ENCODE results near the gene TAS1R1. TPM values are rescaled to one million over a fixed set of nuclear protein-coding genes. Genes with fewer than 3 reads are reported as not detected.

The TAS1R1 gene
- total RNA-seq, 1 experiment from 2014 or later = not detected

DNA sequence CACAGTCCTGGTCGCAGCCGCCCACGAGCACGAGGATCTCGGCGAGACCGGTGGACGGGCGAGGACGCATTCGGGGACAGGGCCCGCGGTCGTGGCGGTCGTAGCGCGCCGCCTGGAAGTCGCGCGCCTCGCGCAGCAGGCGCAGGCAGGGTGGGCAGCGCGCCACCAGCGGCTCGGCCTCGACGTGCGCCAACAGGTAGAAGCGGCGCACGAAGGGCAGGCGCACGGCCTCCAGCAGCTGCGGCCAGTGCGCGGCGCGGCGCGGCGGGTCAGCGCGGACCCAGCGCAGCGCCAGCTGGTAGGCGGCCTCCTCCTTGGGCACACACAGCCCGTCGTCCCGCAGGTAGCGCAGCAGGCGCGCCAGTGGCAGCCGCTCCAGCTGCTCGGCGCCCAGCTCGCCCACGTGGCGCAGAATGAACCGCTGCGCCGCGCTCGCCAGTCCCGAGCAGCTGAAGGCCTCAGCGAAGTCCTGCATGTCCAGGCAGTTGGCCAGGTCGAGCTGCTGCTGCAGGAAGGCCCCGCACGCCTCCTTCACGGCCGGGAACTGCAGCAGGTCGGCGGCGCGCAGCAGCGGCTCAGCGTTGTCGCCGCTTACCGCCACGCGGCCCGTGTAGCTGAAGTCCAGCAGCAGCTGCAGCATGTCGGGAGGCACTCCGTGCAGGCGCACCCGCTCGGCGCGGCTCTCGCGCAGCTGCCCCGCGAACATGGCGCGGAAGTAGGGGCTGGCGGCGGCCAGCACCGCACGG is 47.0 kb downstream of the TAS1R1 start:
- in situ Hi-C loops (cut with HindIII; ENCODE audit: low pct_unique_long_range_greater_than_20kb, low sequenced_read_pairs) (no loop called here), intact Hi-C loops (cut with micrococcal nuclease; ENCODE audit: unreplicated experiment) (no loop called here)
- no peaks in the 10 kb centered on the region; the same call in 1 of the 2 replicates for H3K36me3 ChIP-seq (ENCODE audit: control insufficient read depth, insufficient read depth, low read length)
- ChIA-PET CTCF (no interaction called here), POLR2A (interaction anchor here (0.6 to 0.7 kb wide), 2 partner anchors 22 to 159 kb away, joined by 3 to 6 read pairs; no protein-coding TSS in a partner anchor)
- no TSS peak for BruUV-seq (replicated peaks)
- DNase-seq (ENCODE audit: low read depth, low spot score) (no peak), ATAC-seq (peak; percentile 66)
- TF ChIP-seq, protein P1, sequence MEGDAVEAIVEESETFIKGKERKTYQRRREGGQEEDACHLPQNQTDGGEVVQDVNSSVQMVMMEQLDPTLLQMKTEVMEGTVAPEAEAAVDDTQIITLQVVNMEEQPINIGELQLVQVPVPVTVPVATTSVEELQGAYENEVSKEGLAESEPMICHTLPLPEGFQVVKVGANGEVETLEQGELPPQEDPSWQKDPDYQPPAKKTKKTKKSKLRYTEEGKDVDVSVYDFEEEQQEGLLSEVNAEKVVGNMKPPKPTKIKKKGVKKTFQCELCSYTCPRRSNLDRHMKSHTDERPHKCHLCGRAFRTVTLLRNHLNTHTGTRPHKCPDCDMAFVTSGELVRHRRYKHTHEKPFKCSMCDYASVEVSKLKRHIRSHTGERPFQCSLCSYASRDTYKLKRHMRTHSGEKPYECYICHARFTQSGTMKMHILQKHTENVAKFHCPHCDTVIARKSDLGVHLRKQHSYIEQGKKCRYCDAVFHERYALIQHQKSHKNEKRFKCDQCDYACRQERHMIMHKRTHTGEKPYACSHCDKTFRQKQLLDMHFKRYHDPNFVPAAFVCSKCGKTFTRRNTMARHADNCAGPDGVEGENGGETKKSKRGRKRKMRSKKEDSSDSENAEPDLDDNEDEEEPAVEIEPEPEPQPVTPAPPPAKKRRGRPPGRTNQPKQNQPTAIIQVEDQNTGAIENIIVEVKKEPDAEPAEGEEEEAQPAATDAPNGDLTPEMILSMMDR (IDR thresholded peaks at IDR 0.05) = no peak
- no peak for TF ChIP-seq POLR2AphosphoS5 (IDR thresholded peaks at IDR 0.05; ENCODE audit: low read depth, low read length)
- no peak; the same call in 1 of the 2 replicates for TF ChIP-seq SIN3A (IDR thresholded peaks at IDR 0.05; ENCODE audit: borderline replicate concordance, insufficient read depth, low read depth, low read length)
- TF ChIP-seq, protein P2, sequence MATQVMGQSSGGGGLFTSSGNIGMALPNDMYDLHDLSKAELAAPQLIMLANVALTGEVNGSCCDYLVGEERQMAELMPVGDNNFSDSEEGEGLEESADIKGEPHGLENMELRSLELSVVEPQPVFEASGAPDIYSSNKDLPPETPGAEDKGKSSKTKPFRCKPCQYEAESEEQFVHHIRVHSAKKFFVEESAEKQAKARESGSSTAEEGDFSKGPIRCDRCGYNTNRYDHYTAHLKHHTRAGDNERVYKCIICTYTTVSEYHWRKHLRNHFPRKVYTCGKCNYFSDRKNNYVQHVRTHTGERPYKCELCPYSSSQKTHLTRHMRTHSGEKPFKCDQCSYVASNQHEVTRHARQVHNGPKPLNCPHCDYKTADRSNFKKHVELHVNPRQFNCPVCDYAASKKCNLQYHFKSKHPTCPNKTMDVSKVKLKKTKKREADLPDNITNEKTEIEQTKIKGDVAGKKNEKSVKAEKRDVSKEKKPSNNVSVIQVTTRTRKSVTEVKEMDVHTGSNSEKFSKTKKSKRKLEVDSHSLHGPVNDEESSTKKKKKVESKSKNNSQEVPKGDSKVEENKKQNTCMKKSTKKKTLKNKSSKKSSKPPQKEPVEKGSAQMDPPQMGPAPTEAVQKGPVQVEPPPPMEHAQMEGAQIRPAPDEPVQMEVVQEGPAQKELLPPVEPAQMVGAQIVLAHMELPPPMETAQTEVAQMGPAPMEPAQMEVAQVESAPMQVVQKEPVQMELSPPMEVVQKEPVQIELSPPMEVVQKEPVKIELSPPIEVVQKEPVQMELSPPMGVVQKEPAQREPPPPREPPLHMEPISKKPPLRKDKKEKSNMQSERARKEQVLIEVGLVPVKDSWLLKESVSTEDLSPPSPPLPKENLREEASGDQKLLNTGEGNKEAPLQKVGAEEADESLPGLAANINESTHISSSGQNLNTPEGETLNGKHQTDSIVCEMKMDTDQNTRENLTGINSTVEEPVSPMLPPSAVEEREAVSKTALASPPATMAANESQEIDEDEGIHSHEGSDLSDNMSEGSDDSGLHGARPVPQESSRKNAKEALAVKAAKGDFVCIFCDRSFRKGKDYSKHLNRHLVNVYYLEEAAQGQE (IDR thresholded peaks at IDR 0.05; ENCODE audit: insufficient read depth in 1 of 2, low read depth in 2 of 2, low read length in 1 of 2) = no peak
- TF ChIP-seq TCF7L2 (IDR thresholded peaks at IDR 0.05; ENCODE audit: low read depth, low read length) = no peak; the same call in 1 of the 2 replicates
- H3K4me1 ChIP-seq (ENCODE audit: control insufficient read depth, insufficient read depth, low read length) = peaks cover 25% of the 10 kb centered on the region
- H3K9me3 ChIP-seq (ENCODE audit: control insufficient read depth, insufficient read depth, low read depth, low read length) = no peaks in the 10 kb centered on the region
- H3K27ac ChIP-seq (ENCODE audit: low read length) = peak overlapping the region; percentile 90
- peak overlapping the region; percentile 61 to 96 for H3K4me3 ChIP-seq (ENCODE audit: low read depth in 2 of 2, low read length in 2 of 2)
- H3K27me3 ChIP-seq (ENCODE audit: control insufficient read depth, insufficient read depth, low read length) = no peaks in the 10 kb centered on the region

DNA sequence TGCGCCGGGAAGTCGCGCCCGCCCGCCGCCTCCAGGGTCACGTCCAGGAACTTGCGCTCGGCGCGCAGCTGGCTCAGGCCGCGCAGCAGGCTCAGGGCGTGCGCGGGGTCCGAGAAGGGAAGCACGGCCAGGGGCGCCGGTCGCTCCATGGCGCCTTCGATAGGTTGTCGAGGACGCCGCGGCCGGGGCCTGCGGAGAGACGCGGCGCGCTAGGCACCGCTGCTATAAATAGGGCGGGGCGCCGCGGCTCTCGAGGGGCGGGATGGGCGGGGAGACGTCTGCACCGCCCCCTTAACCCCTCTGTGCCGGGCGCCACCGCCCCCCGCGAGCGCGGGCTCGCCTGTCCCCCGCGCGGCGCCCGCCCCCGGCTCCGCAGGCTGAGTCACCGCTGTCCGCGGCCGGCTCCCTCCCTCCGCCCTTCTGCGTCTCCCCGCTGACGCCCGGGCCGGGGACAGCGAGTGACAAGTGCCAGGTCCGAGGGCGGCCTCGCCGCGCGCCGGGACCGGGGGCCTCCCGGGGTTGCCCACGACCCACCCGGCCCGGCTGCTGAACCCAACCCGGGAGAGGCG is 47.6 kb downstream of the TAS1R1 start, which contains the start of gene KLHL21:
Gene KLHL21, minus strand, starts transcription at position 201 of the 569 bp plus-strand sequence. Its CDS starts 52 bp downstream, at position 149.
- Histone ChIP-seq H3K4me1 (ENCODE audit: control insufficient read depth, insufficient read depth, low read length) (peaks cover 19% of the 10 kb centered on the region), H3K9me3 (ENCODE audit: control insufficient read depth, insufficient read depth, low read depth, low read length) (no peaks in the 10 kb centered on the region), H3K4me3 (ENCODE audit: low read depth in 2 of 2, low read length in 2 of 2) (peak within 1 kb of the TSS; percentile 61 to 96), H3K27ac (ENCODE audit: low read length) (peak within 1 kb of the TSS; percentile 97), H3K36me3 (ENCODE audit: control insufficient read depth, insufficient read depth, low read length) (no peaks in the 10 kb centered on the region; the same call in 1 of the 2 replicates), H3K27me3 (ENCODE audit: control insufficient read depth, insufficient read depth, low read length) (no peaks in the 10 kb centered on the region)
- ATAC-seq (peak; percentile 85), DNase-seq (ENCODE audit: low read depth, low spot score) (no peak)
- ChIA-PET POLR2A (interaction anchor here (0.6 to 0.7 kb wide), 2 partner anchors 21 to 159 kb away, joined by 3 to 6 read pairs; no protein-coding TSS in a partner anchor), CTCF (no interaction called here)
- no TSS peak for BruUV-seq (replicated peaks)
- intact Hi-C loops (cut with micrococcal nuclease; ENCODE audit: unreplicated experiment) (no loop called here), in situ Hi-C loops (cut with HindIII; ENCODE audit: low pct_unique_long_range_greater_than_20kb, low sequenced_read_pairs) (no loop called here)
- TF ChIP-seq TCF7L2 (IDR thresholded peaks at IDR 0.05; ENCODE audit: low read depth, low read length) (no peak), SIN3A (IDR thresholded peaks at IDR 0.05; ENCODE audit: borderline replicate concordance, insufficient read depth, low read depth, low read length) (peak; percentile 90; the same call in 1 of the 2 replicates), POLR2AphosphoS5 (IDR thresholded peaks at IDR 0.05; ENCODE audit: low read depth, low read length) (peak; percentile 93)
- TF ChIP-seq, protein P2 (IDR thresholded peaks at IDR 0.05; ENCODE audit: insufficient read depth in 1 of 2, low read depth in 2 of 2, low read length in 1 of 2) = no peak
- TF ChIP-seq, protein P1 (IDR thresholded peaks at IDR 0.05) = no peak

Measured in Panc1 (cell line).